OCI-LY7 (cell line): ENCODE data around the gene ATP11A.

Experiments
- CTCF ChIP-seq: fragments of 200-600 bp; sonication (generic); conservative IDR thresholded peaks from 2 replicates; pipeline ENCODE4 v1.5.1; 2014; ENCODE audit warnings: mild to moderate bottlenecking, antibody characterized with exemption, low read length, moderate library complexity, mixed read lengths
- EZH2phosphoT487 ChIP-seq: fragments of 200-600 bp; sonication (generic); IDR thresholded peaks from 2 replicates; pipeline ENCODE4 v1.6.1; 2018; ENCODE audit warnings: low read depth, borderline replicate concordance, mild to moderate bottlenecking, mixed run types, antibody characterized with exemption, low read length, moderate library complexity, mixed read lengths

- TF ChIP-seq CTCF (no peak), EZH2phosphoT487 (no peak)
These were observed 134.6 kb downstream of the ATP11A start for GRCh38 chr13:112824429-112824828.
